Left lobe of liver (tissue), 2 donors: ENCODE data around the gene CYS1. TPM values are rescaled to one million over a fixed set of nuclear protein-coding genes. Genes with fewer than 3 reads are reported as not detected.

Experiments
- ATAC-seq: fragments of 200-7000 bp; cut with Tn5 transposase; one replicate; pipeline ENCODE4 v1.9.1; 2020; ENCODE audit warnings: mild to moderate bottlenecking, moderate library complexity
- DNase-seq: peaks from one replicate; pipeline ENCODE4 v3.0.0-alpha.2; 2020; ENCODE audit warnings: low spot score
- total RNA-seq: library from RNA; stranded (reverse); gene quantifications from one replicate; pipeline ENCODE4 v1.2.1, GENCODE V29; 2021
- donor health status: DM: no; HTN: no; CAD: no; lungs with moderate emphysema.
- donor health status: DM: no; HTN: yes; CAD: no.

Gene CYS1
- total RNA-seq, 1 donor from 2014 or later, result 0.65 TPM

DNA sequence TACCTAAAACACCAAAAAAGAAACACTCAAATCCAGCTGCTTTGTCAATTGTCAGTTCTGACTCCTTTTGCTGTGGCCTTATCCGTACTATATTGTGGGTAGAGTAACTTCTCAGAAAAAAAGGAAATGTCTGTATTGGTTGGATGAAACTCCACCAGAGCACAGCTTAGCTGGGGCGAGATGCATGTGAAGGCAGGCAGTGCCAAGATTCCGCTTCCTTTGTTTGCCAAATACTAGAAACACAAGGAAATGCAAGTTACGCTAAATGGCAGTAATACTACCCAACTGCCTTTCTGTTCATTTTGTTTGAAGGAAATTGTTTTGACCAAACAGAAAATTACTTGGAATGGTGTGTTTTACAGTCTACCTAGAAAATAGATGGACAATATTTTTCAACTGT lies 26.9 kb downstream of the CYS1 start:
- no peak for DNase-seq
- ATAC-seq, result no peak

GRCh38 chr2:10052216-10052615 lies 28.0 kb downstream of the CYS1 start:
- ATAC-seq (no peak), DNase-seq (no peak)

DNA sequence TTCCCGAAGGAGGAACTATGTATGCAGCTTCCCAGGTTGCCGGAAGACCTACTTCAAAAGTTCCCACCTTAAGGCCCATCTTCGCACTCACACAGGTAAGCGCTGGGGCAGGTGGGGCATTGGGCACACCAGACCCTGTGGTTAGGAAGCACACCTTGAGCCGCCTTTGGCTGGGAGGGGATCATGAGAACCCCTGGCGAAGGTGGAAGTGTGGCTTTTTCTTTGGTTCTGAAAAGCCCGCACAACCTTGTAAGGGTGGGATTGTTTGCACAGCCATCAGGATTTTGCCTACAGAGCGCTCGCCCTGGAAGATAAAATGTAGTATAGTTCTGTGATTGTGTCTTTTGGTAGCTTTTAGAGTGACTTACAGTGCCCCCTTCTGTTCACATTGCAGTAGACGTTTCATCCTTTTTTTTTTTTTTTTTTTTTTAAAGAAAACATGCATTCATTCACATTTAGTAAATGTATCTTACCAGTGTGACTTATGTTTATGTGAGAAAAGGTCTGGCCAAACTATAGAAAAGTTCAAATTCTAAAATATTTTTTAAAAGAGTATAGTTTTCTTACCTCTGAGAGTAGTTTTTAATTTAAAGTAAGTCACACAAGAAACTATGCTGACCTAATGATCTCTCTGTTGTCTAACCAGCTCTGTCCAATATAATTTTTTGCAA lies 31.6 kb downstream of the CYS1 start:
- ATAC-seq (peak; percentile 22), DNase-seq (no peak)

GRCh38 chr2:10047616-10048500 lies 32.4 kb downstream of the CYS1 start:
- DNase-seq, result peak; percentile 75
- ATAC-seq, result peak; percentile 42

DNA sequence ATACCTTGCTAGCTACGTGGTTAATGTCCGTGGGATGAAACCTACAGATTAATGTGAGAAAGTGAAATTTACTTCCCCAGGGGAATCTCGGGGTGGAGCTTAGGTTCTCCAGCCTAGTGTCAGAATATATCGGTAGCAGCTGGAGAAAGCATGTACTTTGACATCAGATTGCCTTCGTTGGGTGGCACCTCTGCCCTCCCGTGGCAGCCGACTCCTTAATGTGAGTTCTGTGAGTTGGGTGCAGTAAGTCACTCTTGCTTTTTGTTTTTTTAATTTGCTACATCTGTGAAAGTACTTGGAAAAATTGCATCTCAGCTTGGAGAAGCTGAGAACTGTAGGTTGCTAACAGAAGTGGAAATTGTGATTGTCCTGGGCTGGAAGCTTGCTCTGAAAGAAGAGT lies 33.3 kb downstream of the CYS1 start:
- no peak for DNase-seq
- ATAC-seq, result no peak

DNA sequence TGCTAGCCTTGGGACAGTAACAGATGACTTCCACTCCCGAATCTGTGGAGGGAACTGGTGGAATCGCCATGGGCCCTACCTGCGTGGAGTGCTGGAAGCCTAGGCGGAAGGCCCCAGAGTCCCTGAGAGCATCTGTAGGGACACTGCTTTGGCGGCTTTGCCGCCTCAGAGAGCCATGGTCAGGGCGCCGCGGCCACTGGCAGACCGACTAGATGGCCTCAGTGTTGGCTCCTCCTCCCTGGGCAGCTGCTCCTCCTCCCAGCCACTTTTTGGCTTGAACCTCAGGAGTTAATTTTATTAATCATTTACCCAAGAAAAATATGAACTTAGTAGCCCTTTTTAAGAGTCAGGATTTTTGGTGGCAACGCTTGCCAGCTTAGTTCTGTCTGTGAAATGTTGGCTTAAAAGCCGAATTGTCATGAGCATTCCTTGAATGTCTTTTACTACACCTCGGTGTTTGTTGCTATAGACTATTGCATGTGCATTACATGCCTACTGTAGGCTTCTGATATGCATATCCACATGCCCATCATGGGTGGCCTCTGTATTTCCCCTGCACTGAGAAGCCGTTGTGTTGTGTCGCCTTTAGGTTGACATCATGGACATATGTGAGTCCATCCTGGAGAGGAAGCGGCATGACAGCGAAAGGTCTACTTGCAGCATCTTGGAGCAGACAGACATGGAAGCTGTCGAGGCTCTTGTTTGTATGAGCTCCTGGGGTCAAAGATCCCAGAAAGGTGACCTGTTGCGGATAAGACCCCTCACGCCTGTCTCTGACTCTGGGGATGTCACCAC lies 34.5 kb downstream of the CYS1 start:
- DNase-seq, result peak; percentile 91
- peak; percentile 56 for ATAC-seq

DNA sequence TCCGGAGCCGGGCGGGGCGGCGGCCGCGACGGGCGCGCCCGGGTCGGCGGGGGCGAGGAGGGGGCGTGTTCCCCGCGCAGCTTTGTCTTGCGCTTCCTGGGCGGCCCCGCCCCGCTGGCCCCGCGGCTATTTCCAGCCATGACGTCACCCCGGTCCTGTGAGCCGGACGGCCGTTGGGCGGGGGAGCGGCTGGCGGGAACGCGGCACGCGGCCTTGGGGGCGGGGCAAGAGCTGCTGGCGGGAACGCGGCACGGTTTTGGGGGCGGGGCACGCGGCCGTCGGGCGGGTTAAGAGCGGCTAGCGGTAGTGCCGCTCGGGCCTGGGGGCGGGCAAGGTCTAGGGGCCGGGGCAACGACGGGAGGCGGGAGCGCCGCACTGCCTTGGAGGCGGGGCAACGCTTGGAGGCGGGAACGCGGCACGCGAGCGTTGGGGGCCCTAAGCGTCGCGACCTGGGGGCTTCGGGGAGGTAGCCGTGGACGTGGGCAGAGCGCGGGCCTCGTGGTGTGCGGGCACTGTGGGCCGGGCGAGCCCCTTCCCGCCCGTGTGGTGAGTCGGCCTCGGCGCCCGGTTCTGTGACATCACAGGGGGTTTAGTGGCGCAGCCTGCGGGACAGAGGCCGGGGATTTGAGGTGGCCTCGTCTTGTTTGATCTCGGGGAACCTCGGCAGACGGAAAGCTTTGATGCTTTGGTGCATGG lies 36.2 kb downstream of the CYS1 start:
- peak; percentile 65 for ATAC-seq
- DNase-seq, result peak; percentile 99

DNA sequence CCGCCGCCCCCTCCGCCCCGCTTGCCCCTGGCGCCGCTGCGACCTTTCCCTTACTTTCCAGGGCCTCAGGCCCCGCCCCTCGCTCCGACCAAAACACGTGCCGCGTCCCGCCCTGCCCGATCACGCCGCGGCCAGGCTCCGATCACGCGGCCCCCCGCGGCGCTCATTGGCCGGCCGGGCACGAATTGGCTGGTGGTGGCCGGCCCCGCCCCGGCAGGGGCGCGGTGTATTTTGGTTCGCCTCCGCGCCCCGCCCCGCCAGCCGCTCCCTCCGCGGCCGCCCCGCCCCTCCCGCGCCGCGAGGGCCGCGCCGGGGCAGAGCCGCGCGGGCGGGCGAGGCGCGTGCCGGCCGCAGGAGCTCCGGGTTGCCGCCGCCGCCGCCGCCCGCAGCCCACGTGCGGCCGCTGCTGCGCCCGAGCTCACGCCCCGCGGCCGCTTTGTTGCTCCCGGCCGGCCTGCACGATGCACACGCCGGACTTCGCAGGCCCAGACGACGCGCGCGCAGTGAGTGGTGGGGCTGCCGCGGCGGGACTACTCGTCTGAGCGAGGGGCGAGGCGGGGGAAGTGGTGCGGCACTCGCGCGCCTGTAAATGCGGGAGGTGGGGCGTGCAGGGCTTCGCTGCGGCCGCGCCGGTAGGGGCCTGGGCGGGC lies 36.8 kb downstream of the CYS1 start, which contains the start of gene KLF11:
KLF11 (plus strand) TSS at position 295 of the 650 bp plus-strand sequence; CDS start at position 462, 167 bp downstream.
- ATAC-seq, result peak; percentile 53

DNA sequence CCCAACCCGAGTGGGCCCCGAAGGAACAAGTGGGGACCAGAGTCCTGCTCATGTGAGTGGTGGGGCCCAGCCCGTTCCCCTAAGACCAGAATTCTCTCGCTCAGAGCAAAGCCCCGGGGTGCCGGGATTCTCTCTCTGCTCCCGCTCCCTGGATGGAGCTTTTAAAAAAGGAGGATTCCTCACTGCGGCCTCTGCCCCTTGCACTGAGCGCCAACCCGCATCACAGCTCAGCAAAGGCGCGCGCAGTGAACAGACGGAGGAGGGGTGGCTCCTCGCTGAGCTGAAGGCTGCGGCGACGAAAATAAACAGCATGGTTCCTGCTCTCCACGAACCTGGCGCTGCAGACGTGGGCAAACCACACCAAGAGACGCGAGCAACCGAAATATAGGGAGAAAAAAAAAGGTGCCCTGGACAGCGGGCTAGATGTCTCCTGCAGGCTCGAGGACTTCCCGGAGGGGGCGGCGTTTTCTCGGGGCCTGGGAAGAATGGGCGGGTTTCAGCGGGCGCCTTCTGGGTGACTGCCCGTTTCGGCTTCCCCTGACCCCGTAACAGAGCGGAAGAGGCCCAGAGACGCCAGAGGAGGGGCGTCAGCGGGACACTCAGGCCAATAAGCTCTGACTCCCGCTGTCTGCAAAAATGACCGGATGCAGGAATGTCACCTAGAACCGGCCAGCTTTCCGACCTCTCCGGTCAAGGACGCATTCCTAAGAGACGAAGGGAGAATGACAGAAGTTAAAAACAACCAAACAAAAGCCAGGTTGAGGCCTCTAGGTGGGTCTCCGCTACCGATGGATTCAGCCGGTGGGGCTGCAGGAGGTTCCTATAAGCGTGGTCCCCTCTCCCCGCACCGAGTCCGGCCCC lies 37.7 kb downstream of the CYS1 start:
- ATAC-seq, result peak; percentile 11
- peak; percentile 80 for DNase-seq

More for the DNA sequence above, 36.8 kb downstream of the CYS1 start, which contains the start of gene KLF11:
- DNase-seq, result peak; percentile 95

- ATAC-seq, result no peak
- no peak for DNase-seq
Measured at GRCh38 chr2:10041711-10042110, 38.5 kb downstream of the CYS1 start.

DNA sequence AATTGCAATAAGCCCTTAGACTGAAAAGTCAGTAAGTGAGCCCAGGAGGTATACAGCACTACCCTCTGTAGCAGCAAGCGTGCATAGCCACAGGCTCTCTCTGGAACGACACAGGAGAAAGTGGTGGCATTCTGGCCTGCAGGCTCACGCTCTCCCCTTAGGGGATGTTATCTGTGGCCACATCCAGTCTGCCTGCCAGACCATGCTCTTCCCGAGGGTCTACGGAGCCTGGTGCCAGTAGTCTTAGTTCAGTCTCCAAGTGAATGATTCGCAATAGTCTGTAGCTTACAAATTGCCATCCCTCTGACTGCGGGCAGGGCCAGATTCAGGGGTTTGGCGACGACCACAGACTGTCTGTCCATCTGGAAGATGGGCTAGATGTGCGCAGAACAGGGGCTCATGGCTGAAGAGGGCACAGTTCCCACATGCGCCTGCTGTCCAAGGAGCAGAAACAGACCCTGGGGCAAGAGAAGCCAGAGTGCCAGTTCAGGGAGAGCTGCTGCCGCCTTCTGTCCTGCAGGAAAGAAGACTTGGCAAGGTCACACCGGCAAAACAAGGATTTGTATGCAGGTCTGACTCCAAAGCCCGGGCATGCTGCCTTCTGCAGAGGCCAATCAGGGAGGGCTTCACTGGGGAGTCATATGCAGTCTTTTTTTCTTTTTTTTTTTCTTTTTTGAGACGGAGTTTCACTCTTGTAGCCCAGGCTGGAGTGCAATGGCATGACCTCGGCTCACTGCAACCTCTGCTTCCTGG lies 40.4 kb downstream of the CYS1 start:
- DNase-seq (peak; percentile 77), ATAC-seq (peak; percentile 18)

GRCh38 chr2:10038716-10039115 lies 41.5 kb downstream of the CYS1 start:
- no peak for ATAC-seq
- no peak for DNase-seq

DNA sequence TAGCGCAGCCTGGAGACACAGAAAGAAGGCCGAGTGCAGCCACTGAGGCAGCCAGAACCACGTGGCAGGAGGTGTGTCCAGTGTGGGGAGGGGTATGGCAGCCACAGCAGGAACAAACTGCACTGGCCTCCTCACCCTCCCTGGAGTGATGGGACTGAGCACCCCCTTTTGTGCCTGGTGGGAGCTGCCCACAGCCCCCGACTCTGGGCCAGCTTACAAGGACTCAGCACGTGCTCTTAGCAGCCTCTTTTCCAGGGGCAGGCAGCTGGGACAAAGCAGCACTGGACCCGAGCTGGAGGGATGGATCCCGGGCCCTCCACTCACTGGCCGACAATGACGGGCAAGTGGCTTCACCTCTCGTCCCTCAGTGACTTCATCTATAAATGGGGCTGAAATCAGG lies 42.1 kb downstream of the CYS1 start:
- ATAC-seq (no peak), DNase-seq (no peak)

DNA sequence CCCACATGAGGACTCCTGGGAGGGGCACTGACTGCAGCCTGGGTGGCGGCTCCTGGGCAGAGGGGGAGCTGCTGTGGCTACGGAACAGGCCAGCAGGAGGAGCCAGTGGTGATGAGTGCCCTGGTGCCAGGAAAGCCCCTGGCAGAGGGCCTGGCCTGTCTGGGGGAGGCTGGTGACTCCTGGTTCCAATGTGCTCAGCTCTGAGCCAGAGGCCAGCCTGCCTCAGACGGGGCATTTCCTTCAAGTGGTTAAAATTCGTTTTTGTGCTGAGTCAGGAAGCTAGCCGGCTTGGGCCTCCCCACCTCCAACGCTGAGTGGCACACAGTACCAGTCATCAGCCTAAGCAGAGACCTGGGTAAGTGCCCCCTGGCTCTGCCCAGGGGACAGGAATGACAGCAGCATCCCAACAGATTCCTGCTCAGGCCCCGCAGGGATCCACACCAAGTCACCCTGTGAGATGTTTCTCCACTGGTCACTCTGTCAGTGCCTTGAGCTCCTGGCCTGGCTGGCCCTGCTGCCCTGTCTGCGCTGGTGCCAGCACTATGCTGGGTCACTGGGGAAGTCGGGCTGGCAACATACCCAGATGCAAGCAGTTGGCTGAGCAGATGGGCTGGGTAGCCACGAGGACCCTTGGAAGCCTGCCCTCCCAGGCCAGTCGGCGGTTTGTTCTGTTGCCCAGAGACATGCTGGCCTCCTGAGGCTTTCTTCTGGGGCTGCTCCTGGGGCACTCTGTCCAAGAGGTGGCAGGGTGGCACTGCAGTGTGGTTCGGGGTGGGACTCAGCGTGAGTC lies 43.9 kb downstream of the CYS1 start:
- ATAC-seq, result peak; percentile 84
- DNase-seq, result peak; percentile 97

- DNase-seq (no peak), ATAC-seq (peak; percentile 33)
Measured at GRCh38 chr2:10035633-10036032, 44.6 kb downstream of the CYS1 start.

DNA sequence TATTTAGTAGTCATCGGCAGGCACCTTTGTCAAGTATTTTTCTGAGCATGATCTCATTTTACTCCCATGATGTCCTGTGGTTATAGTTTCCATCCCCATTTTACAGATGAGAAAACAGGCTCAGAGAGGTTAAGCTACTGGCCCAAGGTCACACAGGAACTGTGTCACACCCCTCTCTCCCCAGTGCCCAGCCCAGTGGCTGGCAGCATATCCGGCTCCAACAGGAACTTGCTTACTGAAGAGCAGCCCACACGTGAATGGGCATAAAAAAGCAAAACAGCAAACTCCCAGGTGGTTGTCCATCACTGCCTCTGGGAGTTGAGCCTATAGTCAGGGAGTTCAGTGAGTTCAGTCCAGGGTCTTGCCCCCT lies 45.2 kb downstream of the CYS1 start:
- no peak for ATAC-seq

DNA sequence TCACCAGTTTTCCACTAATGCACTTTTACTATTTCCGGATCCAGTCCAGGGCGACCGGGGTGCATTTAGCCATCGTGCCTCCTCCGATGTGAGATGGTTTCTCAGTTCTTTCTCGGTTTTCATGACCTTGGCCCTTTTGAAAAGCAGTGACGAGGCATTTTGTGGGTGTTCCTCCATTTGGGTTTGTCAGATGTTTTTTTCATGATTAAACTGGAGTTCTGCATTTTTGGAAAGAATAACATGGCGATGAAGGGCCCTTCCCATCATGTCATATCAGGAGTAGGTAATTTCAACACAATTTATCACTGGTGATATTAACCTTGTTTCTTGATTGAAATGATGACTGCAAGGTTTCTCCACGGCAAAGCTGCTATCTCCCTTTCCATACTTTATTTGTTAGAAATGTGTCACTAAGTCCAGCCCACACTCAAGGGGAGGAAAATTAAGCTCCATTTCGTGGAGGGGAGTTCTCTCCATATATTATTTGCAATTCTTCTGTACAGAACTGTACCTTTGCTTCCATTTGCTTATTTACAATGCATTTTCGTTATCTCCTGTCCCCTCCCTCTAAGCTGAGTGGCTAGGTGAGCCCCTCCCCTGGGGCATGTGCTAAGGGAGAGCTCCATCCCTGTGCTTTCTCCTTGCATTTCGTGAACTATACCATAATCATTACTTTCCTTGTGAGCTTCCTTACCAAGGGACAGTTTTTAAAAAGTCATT lies 45.7 kb downstream of the CYS1 start:
- ATAC-seq, result no peak
- no peak for DNase-seq

More for the DNA sequence above, 45.2 kb downstream of the CYS1 start:
- no peak for DNase-seq
